Stimulated activated CD8-positive, alpha-beta memory T cell treated with anti-CD3 and anti-CD28 coated beads, Interleukin-12 subunit alpha, Interleukin-12 subunit beta, amount 100 ng/mL, for 24 hours (primary cell): Measurements from ENCODE around the gene POU5F1.
"Not testable (repeated sequence)": the region's sequence is repeated elsewhere in the genome, so short reads cannot be mapped to it uniquely, and the experiment has no call there.

Experiments
- DNase-seq: peaks from one replicate; pipeline ENCODE4 v3.0.0-alpha.2; 2020; ENCODE audit errors: extremely low read depth

The POU5F1 gene

GRCh38 chr6:31192431-31193105 lies 22.1 kb upstream of the POU5F1 start:
- DNase-seq = not testable (repeated sequence)

GRCh38 chr6:31190488-31190887 lies 20.0 kb upstream of the POU5F1 start:
- DNase-seq = no peak

- DNase-seq = not testable (repeated sequence)
These were observed 18.7 kb upstream of the POU5F1 start for GRCh38 chr6:31189223-31189622.

DNA sequence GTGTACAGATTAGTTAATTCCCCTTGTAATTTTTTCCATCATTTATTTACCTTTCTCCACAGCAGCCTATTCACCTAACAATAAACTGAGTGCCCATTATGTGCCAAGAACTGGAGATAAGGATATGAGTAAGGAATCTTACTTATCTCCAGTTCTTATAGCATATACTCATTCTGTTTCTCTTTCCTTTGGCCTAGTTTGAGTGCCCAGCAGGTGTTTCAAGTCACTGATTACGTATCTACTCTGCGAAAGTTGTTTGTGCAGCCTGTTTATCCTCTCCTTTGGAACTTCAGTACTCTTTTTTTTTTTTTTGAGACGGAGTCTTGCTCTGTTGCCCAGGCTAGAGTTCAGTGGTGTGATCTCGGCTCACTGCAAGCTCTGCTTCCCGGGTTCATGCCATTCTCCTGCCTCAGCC lies 17.3 kb upstream of the POU5F1 start:
- no peak for DNase-seq

- DNase-seq = no peak
These were observed 15.7 kb upstream of the POU5F1 start for GRCh38 chr6:31186052-31186734.

- DNase-seq = not testable (repeated sequence)
These were observed 15.2 kb upstream of the POU5F1 start for GRCh38 chr6:31185695-31186051.

- DNase-seq = not testable (repeated sequence)
These were observed 13.4 kb upstream of the POU5F1 start for GRCh38 chr6:31183859-31184258.

- DNase-seq = not testable (repeated sequence)
These were observed 12.8 kb upstream of the POU5F1 start for GRCh38 chr6:31183287-31183686.

DNA sequence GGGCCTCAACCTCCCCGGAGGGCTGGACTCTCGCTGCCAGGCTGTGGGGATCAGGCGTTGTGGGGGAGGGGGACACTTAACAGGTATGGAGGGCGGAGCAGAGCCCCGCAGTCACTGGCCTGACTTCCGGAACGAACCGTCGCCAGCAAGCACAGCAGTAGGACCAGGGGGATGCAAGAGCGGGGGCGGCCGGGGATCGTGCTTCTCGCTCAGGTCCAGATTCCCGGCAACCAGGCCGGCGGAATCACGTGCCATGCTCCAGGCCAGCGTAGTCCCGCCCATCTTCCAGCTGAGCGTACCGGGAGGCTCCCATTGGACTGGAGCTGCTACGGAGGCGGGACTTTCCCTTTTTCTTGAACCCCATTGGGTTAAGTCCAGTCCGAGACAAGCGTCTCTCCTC lies 10.0 kb upstream of the POU5F1 start:
- DNase-seq = no peak

DNA sequence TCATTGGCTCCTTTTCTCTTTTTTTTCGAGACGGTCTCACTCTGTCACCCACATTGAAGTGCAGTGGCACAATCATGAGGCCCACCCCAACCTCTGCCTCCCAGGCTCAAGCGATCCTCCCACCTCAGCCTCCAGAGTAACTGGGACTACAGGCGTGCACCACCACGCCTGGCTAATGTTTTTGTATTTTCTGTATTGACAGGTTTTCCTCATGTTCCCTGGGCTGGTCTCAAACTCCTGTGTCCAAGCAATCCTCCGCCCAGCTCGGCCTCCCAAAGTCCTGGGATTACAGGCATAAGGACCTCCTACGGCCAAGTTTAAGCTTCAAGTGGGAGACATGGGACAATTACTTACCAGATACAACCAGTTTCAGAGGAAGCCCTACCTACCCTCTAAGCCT lies 9.4 kb upstream of the POU5F1 start:
- DNase-seq = no peak

GRCh38 chr6:31179042-31179386 lies 8.5 kb upstream of the POU5F1 start:
- no peak for DNase-seq

DNA sequence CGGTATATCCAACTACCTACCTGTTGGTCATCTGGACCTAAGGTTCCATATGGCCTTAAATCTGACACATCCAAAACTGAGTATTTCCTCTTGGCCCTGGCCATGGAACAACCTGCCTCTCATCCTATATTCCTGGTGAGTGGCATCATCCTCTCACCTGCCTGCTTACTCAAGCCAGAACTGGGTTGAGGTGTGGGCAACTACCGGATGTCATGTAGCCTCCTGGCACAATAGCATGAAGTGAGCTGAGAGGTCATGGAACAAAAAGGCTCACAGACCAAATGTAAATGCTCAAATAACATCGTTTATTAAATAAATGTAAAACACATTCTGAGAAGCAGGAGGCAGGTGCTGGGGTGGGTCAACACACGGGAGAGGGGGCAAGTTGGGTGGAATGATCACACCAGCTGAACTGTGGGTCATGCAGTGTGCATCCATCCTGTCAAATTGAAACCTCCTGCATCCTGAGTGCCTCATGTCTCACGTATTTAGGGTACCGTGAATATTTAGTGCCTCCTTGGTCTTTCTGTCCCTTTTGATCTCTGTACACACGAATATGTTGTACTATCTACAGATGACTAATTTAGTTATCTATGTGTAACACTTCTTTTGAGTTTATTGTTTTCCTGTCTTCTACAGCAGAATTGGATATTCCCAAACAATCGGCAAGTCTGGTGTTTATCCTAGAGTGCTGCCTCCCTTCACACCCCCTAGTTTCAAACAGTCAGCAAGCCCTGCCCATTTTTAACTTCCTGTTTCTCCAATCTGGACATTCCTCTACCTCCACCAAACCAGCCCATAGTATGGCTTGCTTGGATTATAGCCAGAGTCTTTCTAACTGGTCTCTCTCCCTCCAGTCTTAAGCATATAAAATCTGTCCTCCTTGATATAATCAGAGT lies 7.9 kb upstream of the POU5F1 start:
- DNase-seq = no peak

DNA sequence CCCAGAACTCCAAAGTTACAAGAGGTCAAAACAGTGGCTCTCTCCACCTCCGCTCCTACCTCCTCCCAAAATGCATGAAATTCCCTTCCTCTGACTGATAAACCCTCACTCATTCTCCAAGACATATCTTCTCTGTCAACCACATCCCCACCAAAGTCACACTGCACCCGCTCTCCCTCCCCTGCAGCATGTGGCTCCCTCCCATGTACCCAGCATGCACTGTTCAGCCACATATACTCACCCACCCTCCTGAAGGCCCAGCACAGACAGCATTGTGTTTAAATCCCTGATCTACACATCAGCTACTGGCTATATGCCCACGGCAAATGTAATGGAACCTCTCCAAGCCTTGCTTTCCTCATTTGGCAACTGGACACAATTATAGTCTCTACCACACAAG lies 5.5 kb upstream of the POU5F1 start:
- DNase-seq = no peak

DNA sequence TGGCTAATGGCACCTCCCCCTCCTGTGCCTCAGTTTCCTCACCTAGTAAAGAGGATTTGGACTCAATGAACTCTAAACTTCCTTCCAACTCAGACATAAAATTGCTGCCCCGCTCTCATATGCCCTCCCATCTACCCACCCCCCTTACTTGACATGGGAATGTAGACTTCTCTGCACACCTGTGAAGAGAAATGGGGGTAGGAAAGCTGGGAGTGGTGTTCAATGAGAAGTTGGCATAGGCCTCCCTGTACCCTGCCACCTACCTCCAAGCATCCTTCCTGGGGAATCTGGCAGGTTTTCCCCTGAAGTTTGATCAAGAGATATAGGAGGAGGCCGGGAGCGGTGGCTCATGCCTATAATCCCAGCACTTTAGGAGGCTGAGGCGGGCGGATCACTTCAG lies 3.9 kb upstream of the POU5F1 start:
- no peak for DNase-seq

DNA sequence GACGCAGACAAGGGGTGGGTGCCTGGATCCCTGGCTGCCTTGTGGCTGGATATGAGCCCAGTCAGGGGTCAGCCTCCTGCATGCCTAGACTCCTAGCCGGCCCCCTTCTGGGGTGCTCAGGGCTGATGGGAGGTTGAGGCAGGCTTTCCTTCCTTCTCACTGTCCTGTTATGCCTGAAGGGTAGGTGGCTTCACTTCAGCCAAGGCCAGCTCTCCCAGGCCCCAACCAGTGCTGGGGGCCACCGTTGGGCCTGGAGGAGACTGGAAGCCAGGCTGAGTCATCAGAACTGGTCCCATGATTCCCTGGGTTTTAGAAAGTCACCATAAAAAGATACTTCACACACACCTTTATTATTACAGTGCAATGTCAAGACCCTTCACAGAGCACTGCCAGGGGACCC lies 2.9 kb upstream of the POU5F1 start:
- no peak for DNase-seq

- no peak for DNase-seq
These were observed 2.5 kb upstream of the POU5F1 start for GRCh38 chr6:31172973-31173384.

GRCh38 chr6:31171931-31172905 lies 1.7 kb upstream of the POU5F1 start:
- no peak for DNase-seq

- DNase-seq = no peak
These were observed 647 bp upstream of the POU5F1 start for GRCh38 chr6:31170987-31171671.

DNA sequence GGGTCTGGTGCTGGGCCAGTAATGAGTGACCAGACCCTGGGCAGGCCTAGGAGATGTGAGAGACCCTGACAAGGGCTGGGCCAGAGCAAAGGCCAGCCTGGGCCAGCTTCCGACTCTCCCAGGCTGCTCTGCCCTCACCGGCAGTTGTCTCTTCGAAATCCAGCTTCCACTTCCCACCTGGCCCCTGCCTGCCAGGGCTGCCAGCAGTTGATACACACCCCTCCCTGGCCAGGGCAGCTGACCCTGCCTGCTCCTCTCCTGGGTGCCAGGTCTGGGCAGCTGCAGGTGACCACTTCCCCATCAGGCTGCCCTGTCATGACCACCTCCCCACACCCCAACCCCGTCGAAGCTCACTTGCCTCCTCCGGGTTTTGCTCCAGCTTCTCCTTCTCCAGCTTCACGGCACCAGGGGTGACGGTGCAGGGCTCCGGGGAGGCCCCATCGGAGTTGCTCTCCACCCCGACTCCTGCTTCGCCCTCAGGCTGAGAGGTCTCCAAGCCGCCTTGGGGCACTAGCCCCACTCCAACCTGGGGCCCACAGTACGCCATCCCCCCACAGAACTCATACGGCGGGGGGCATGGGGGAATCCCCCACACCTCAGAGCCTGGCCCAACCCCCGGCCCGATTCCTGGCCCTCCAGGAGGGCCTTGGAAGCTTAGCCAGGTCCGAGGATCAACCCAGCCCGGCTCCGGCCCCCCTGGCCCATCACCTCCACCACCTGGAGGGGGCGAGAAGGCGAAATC lies 453 bp downstream of the POU5F1 start:
- DNase-seq = not testable (repeated sequence)
